ENCODE data around the gene EPAS1. TPM values are rescaled to one million over a fixed set of nuclear protein-coding genes. Genes with fewer than 3 reads are reported as not detected.

EPAS1 gene
- total RNA-seq, 1 donor from 2014 or later: 5.1 TPM

DNA sequence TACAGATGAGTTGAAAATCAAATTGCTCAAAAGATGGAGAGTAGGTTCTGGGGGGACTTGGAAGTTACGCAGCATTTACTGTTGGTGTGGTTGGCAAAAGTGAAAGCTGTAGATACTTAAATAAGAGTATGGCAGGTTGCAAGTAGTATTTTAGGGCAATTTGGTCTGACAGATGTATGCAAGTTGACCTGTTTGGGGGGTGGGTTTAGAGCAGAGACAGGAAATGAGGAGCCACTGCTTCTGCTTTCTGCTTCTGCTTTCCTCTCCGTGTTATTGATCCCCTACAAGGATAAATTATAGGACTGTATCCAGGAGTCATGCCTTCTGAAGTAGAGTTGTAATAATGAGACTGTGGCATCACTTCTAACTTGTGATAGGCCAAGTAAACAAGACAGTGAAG is 71.2 kb downstream of the EPAS1 start:
- peaks cover 3% of the 10 kb centered on the region for H3K9me3 Mint-ChIP-seq (ENCODE audit: low read depth)
- H3K27ac Mint-ChIP-seq: peak overlapping the region; percentile 47
- H3K4me3 Mint-ChIP-seq (ENCODE audit: low read depth): no peak overlapping the region
- TF ChIP-seq, protein P1, sequence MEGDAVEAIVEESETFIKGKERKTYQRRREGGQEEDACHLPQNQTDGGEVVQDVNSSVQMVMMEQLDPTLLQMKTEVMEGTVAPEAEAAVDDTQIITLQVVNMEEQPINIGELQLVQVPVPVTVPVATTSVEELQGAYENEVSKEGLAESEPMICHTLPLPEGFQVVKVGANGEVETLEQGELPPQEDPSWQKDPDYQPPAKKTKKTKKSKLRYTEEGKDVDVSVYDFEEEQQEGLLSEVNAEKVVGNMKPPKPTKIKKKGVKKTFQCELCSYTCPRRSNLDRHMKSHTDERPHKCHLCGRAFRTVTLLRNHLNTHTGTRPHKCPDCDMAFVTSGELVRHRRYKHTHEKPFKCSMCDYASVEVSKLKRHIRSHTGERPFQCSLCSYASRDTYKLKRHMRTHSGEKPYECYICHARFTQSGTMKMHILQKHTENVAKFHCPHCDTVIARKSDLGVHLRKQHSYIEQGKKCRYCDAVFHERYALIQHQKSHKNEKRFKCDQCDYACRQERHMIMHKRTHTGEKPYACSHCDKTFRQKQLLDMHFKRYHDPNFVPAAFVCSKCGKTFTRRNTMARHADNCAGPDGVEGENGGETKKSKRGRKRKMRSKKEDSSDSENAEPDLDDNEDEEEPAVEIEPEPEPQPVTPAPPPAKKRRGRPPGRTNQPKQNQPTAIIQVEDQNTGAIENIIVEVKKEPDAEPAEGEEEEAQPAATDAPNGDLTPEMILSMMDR (IDR thresholded peaks at IDR 0.05; ENCODE audit: unreplicated experiment): no peak
- DNase-seq (ENCODE audit: low spot score, unreplicated experiment): no peak
- H3K36me3 Mint-ChIP-seq (ENCODE audit: insufficient read depth): peaks cover 3% of the 10 kb centered on the region
- H3K27me3 Mint-ChIP-seq: peaks cover 13% of the 10 kb centered on the region
- H3K4me1 Mint-ChIP-seq (ENCODE audit: low read depth): peaks cover 14% of the 10 kb centered on the region

- DNase-seq (ENCODE audit: low spot score, unreplicated experiment): no peak
- Mint-ChIP-seq H3K36me3 (ENCODE audit: insufficient read depth) (peaks cover 3% of the 10 kb centered on the region), H3K4me3 (ENCODE audit: low read depth) (no peak overlapping the region), H3K4me1 (ENCODE audit: low read depth) (peaks cover 14% of the 10 kb centered on the region), H3K27ac (no peak overlapping the region), H3K9me3 (ENCODE audit: low read depth) (peaks cover 4% of the 10 kb centered on the region), H3K27me3 (peaks cover 12% of the 10 kb centered on the region)
- TF ChIP-seq, protein P1 (IDR thresholded peaks at IDR 0.05; ENCODE audit: unreplicated experiment): no peak
Measured at GRCh38 chr2:46369783-46370182, 72.6 kb downstream of the EPAS1 start.

GRCh38 chr2:46371854-46372253 is 74.6 kb downstream of the EPAS1 start:
- TF ChIP-seq, protein P1 (IDR thresholded peaks at IDR 0.05; ENCODE audit: unreplicated experiment): no peak
- H3K36me3 Mint-ChIP-seq (ENCODE audit: insufficient read depth): peaks cover 3% of the 10 kb centered on the region
- peaks cover 6% of the 10 kb centered on the region for H3K27me3 Mint-ChIP-seq
- no peak for DNase-seq (ENCODE audit: low spot score, unreplicated experiment)
- H3K4me3 Mint-ChIP-seq (ENCODE audit: low read depth): no peak overlapping the region
- peaks cover 12% of the 10 kb centered on the region for H3K4me1 Mint-ChIP-seq (ENCODE audit: low read depth)
- H3K9me3 Mint-ChIP-seq (ENCODE audit: low read depth): peaks cover 4% of the 10 kb centered on the region
- no peak overlapping the region for H3K27ac Mint-ChIP-seq

DNA sequence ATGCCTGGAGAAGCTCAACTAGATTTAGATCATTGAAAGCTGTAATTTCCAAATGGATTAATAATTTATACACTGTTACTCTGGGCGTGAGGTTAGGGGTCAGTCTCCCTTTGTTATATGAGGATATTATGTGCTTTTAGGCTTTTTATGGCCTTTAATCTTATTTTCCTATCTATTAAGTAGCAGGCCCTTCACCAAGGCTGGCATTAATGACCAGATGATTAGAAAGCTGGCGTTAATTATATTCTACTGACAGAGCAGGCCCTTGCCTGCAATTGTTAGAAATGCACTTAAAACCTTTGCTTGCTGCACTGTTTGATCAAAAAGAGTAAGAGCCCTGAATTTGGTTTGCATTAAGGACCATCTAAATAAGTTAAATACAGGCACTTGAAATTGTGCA is 75.3 kb downstream of the EPAS1 start:
- Mint-ChIP-seq H3K4me1 (ENCODE audit: low read depth) (peaks cover 12% of the 10 kb centered on the region), H3K36me3 (ENCODE audit: insufficient read depth) (peaks cover 3% of the 10 kb centered on the region), H3K27ac (no peak overlapping the region), H3K4me3 (ENCODE audit: low read depth) (no peak overlapping the region), H3K27me3 (peaks cover 6% of the 10 kb centered on the region), H3K9me3 (ENCODE audit: low read depth) (peaks cover 4% of the 10 kb centered on the region)
- TF ChIP-seq, protein P1 (IDR thresholded peaks at IDR 0.05; ENCODE audit: unreplicated experiment): no peak
- DNase-seq (ENCODE audit: low spot score, unreplicated experiment): no peak

DNA sequence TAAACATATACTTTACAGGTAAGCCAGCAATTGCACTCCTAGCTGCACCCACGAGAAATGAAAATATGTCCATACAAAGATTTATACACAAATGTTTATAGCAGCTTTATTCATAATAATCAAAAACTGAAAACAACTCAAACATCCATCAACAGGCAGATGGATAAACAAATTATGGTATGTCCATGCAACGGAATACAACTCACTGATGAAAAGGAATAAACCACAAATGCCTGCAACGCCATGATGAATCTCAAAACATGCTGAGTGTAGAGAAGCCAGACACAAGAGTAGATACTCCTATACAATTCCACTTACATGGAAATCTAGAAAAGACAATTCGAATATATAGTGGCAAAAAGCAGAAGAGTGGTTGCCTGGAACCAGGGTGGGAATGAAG is 76.0 kb downstream of the EPAS1 start:
- no peak for DNase-seq (ENCODE audit: low spot score, unreplicated experiment)
- Mint-ChIP-seq H3K36me3 (ENCODE audit: insufficient read depth) (peaks cover 3% of the 10 kb centered on the region), H3K27ac (no peak overlapping the region), H3K9me3 (ENCODE audit: low read depth) (peaks cover 4% of the 10 kb centered on the region), H3K27me3 (peaks cover 4% of the 10 kb centered on the region), H3K4me1 (ENCODE audit: low read depth) (peaks cover 8% of the 10 kb centered on the region), H3K4me3 (ENCODE audit: low read depth) (no peak overlapping the region)
- TF ChIP-seq, protein P1 (IDR thresholded peaks at IDR 0.05; ENCODE audit: unreplicated experiment): no peak
